Measurements from ENCODE around the gene PRCD. TPM values are rescaled to one million over a fixed set of nuclear protein-coding genes. Genes with fewer than 3 reads are reported as not detected.
"Not testable (repeated sequence)": the region's sequence is repeated elsewhere in the genome, so short reads cannot be mapped to it uniquely, and the experiment has no call there.

The PRCD gene
- total and polyA plus RNA-seq, 2 experiments from 2014 or later, result 0.43 to 3.4 TPM

DNA sequence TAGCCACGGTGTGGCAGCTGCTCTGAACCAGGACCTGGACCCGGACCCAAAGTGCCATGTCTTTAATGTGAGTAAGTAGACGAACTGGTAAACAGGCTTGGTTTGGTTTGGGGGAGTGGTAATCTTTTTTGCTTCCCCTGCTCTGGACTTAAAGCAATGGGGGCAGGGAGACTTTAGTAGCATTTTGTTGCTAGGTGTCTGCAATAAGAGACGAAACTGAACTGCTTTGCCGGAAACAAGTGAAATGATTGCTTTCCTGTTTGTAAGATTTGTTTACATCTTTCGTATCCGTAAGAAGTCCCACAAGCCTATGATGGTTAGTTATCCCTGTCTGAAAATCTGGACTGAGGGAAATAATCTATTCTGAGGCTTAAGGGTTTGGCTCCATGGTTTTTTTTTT lies 21.5 kb downstream of the PRCD start:
- Histone ChIP-seq H3K9ac (peak overlapping the region; percentile 99), H3K9me3 (ENCODE audit: low read depth) (no peaks in the 10 kb centered on the region), H3K36me3 (ENCODE audit: low read depth) (peaks cover 25% of the 10 kb centered on the region), H3K79me2 (ENCODE audit: insufficient read depth) (peaks cover 53% of the 10 kb centered on the region), H3K4me2 (ENCODE audit: unreplicated experiment) (peak overlapping the region; percentile 96), H3K9me2 (ENCODE audit: insufficient read depth) (no peaks in the 10 kb centered on the region), H3K27ac (peak overlapping the region; percentile 85), H3K4me1 (ENCODE audit: insufficient read depth) (peaks cover 45% of the 10 kb centered on the region), H3K4me3 (peak overlapping the region; percentile 89), H4K20me1 (ENCODE audit: insufficient read depth) (peaks cover 15% of the 10 kb centered on the region; the same call in 1 of the 2 replicates), H2AFZ (no peak overlapping the region), H3K27me3 (replicated peaks; ENCODE audit: insufficient read depth) (no peaks in the 10 kb centered on the region), H3F3A (ENCODE audit: insufficient read depth) (peaks cover 57% of the 10 kb centered on the region)
- DNase-seq, result peak; percentile 5
- 89 to 94% methylated on average over 7 of the region's 7 CpGs for WGBS, 2 experiments (ENCODE audit: low coverage in 1 of 2, low lambda C conversion rate in 2 of 2, missing lambda C conversion rate in 2 of 2)
- in situ Hi-C loops (cut with MboI), result no loop called here
- TF ChIP-seq EZH2phosphoT487 (IDR thresholded peaks at IDR 0.05; ENCODE audit: insufficient read depth, low read depth) (no peak), EZH2 (IDR thresholded peaks at IDR 0.05; ENCODE audit: insufficient read depth, poor library complexity, severe bottlenecking) (no peak)

GRCh38 chr17:76561799-76562268 lies 22.0 kb downstream of the PRCD start:
- TF ChIP-seq EZH2 (IDR thresholded peaks at IDR 0.05; ENCODE audit: insufficient read depth, poor library complexity, severe bottlenecking), result no peak
- TF ChIP-seq EZH2phosphoT487 (IDR thresholded peaks at IDR 0.05; ENCODE audit: insufficient read depth, low read depth), result no peak
- Histone ChIP-seq H3K4me1 (ENCODE audit: insufficient read depth) (peaks cover 42% of the 10 kb centered on the region), H3K4me2 (ENCODE audit: unreplicated experiment) (peak overlapping the region; percentile 96), H3K9me3 (ENCODE audit: low read depth) (no peaks in the 10 kb centered on the region), H3F3A (ENCODE audit: insufficient read depth) (peaks cover 60% of the 10 kb centered on the region), H3K9ac (peak overlapping the region; percentile 99), H3K9me2 (ENCODE audit: insufficient read depth) (no peaks in the 10 kb centered on the region), H3K79me2 (ENCODE audit: insufficient read depth) (peaks cover 53% of the 10 kb centered on the region), H2AFZ (no peak overlapping the region), H3K36me3 (ENCODE audit: low read depth) (peaks cover 25% of the 10 kb centered on the region), H3K27me3 (replicated peaks; ENCODE audit: insufficient read depth) (no peaks in the 10 kb centered on the region), H3K27ac (peak overlapping the region; percentile 85), H4K20me1 (ENCODE audit: insufficient read depth) (peaks cover 15% of the 10 kb centered on the region; the same call in 1 of the 2 replicates), H3K4me3 (peak overlapping the region; percentile 89)
- peak; percentile 57 for DNase-seq
- 39 to 47% methylated on average over 5 of the region's 5 CpGs for WGBS, 2 experiments (ENCODE audit: low coverage in 1 of 2, low lambda C conversion rate in 2 of 2, missing lambda C conversion rate in 2 of 2)
- in situ Hi-C loops (cut with MboI), result no loop called here

- WGBS, 2 experiments (ENCODE audit: low coverage in 1 of 2, low lambda C conversion rate in 2 of 2, missing lambda C conversion rate in 2 of 2), result 1 to 3% methylated on average over 6 of the region's 6 CpGs
- H3K36me3 ChIP-seq (ENCODE audit: low read depth), result peaks cover 25% of the 10 kb centered on the region
- peak overlapping the region; percentile 2; the same call in 1 of the 2 replicates for H3K4me3 ChIP-seq
- no peaks in the 10 kb centered on the region for H3K27me3 ChIP-seq (replicated peaks; ENCODE audit: insufficient read depth)
- H3K79me2 ChIP-seq (ENCODE audit: insufficient read depth), result peaks cover 50% of the 10 kb centered on the region
- TF ChIP-seq EZH2 (IDR thresholded peaks at IDR 0.05; ENCODE audit: insufficient read depth, poor library complexity, severe bottlenecking) (no peak), EZH2phosphoT487 (IDR thresholded peaks at IDR 0.05; ENCODE audit: insufficient read depth, low read depth) (no peak)
- no peak overlapping the region for H2AFZ ChIP-seq
- H3F3A ChIP-seq (ENCODE audit: insufficient read depth), result peaks cover 66% of the 10 kb centered on the region
- in situ Hi-C loops (cut with MboI), result no loop called here
- no peaks in the 10 kb centered on the region for H3K9me2 ChIP-seq (ENCODE audit: insufficient read depth)
- H3K9me3 ChIP-seq (ENCODE audit: low read depth), result no peaks in the 10 kb centered on the region
- H3K4me2 ChIP-seq (ENCODE audit: unreplicated experiment), result no peak overlapping the region
- peak overlapping the region; percentile 85 for H3K27ac ChIP-seq
- peaks cover 41% of the 10 kb centered on the region for H3K4me1 ChIP-seq (ENCODE audit: insufficient read depth)
- DNase-seq, result peak; percentile 92
- H4K20me1 ChIP-seq (ENCODE audit: insufficient read depth), result peaks cover 15% of the 10 kb centered on the region; the same call in 1 of the 2 replicates
- H3K9ac ChIP-seq, result no peak overlapping the region
These were observed 22.9 kb downstream of the PRCD start for GRCh38 chr17:76562734-76563148.

DNA sequence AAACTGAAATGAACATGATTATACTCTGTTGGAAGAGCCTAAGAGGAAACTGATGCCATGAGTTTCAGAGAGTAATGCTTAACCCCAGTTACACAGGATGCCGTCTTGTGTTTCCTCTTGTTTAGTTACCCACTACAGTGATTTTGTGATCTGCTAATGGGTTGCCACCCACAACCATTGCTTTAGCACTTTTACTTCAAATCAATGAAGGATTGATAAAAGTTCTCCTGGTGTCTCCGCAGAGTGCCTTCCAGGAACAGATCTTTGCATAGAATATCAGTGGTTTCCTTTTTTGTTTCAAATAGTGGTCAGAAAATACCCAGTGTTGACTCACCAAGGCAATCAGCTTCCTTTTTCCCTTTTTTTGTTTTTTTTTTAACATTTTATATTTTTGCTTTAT lies 23.5 kb downstream of the PRCD start:
- H3K4me1 ChIP-seq (ENCODE audit: insufficient read depth), result peaks cover 41% of the 10 kb centered on the region
- H3K4me2 ChIP-seq (ENCODE audit: unreplicated experiment); H3K4me3 ChIP-seq; H3K9me2 ChIP-seq (ENCODE audit: insufficient read depth); H3K9ac ChIP-seq; H2AFZ ChIP-seq; in situ Hi-C loops (cut with MboI); H3K9me3 ChIP-seq (ENCODE audit: low read depth); H3K27me3 ChIP-seq (replicated peaks; ENCODE audit: insufficient read depth): not testable (repeated sequence)
- H3K27ac ChIP-seq, result peak overlapping the region; percentile 85; the same call in 1 of the 2 replicates
- H3K36me3 ChIP-seq (ENCODE audit: low read depth), result peaks cover 25% of the 10 kb centered on the region
- peak; percentile 1 for DNase-seq
- peaks cover 15% of the 10 kb centered on the region; the same call in 1 of the 2 replicates for H4K20me1 ChIP-seq (ENCODE audit: insufficient read depth)
- WGBS, 2 experiments (ENCODE audit: low coverage in 1 of 2, low lambda C conversion rate in 2 of 2, missing lambda C conversion rate in 2 of 2), result 71% methylated on average over 2 of the region's 2 CpGs
- H3K79me2 ChIP-seq (ENCODE audit: insufficient read depth), result peaks cover 44% of the 10 kb centered on the region
- peaks cover 66% of the 10 kb centered on the region for H3F3A ChIP-seq (ENCODE audit: insufficient read depth)

DNA sequence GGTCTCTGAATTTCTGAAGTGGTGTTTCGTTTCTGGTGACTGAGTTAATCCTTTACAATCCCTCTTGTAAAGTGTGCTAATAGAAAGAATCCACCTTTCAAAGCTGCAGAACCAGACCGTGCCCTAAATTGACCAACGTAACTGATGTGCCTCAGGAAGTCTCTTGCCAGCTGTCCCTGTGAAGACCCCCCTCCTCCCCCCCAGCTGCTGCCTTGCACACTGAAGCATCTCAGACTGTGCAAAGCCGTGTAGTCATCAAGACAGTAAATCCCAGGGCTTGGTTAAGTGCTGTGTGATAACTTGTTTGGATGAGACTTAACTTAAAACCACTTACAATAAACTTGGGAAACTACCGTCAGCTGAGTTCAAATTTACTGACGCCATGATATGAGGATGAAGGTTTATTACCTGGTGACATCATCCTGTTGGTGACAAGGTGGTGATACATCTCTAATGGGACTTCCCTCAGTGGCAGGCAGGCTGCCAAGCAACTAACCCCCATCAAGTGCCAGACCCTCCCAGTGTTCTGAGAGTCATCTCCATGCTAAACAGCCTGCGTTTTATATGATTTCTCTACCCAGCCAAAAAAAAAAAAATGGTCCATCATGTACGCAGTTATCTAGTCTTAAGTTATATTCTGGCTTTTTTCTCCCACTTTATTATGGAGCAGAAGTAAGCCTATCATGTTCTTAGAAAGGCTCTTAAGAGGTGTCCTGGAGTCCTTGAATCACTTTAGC lies 25.3 kb downstream of the PRCD start:
- in situ Hi-C loops (cut with MboI); H3K9me2 ChIP-seq (ENCODE audit: insufficient read depth); H3K4me3 ChIP-seq; H4K20me1 ChIP-seq (ENCODE audit: insufficient read depth); H3K4me2 ChIP-seq (ENCODE audit: unreplicated experiment); H3K27ac ChIP-seq; H3K9me3 ChIP-seq (ENCODE audit: low read depth); H3K9ac ChIP-seq; H3K27me3 ChIP-seq (replicated peaks; ENCODE audit: insufficient read depth); H2AFZ ChIP-seq: not testable (repeated sequence)
- peaks cover 26% of the 10 kb centered on the region for H3K4me1 ChIP-seq (ENCODE audit: insufficient read depth)
- peak; percentile 60 for DNase-seq
- peaks cover 22% of the 10 kb centered on the region for H3K36me3 ChIP-seq (ENCODE audit: low read depth)
- WGBS, 2 experiments (ENCODE audit: low coverage in 1 of 2, low lambda C conversion rate in 2 of 2, missing lambda C conversion rate in 2 of 2), result 49 to 56% methylated on average over 8 of the region's 8 CpGs
- H3F3A ChIP-seq (ENCODE audit: insufficient read depth), result peaks cover 50% of the 10 kb centered on the region
- peaks cover 26% of the 10 kb centered on the region for H3K79me2 ChIP-seq (ENCODE audit: insufficient read depth)

Data from GM23248 (cell line).